ENCODE measurements around the gene KIF22. TPM values are rescaled to one million over a fixed set of nuclear protein-coding genes. Genes with fewer than 3 reads are reported as not detected.

KIF22 gene
- total and polyA plus RNA-seq, 9 of the 15 experiments (the other 6 are each of a cell fraction or from before 2014, with no cell fraction given) = 8.7 to 232 (median 131) TPM

DNA sequence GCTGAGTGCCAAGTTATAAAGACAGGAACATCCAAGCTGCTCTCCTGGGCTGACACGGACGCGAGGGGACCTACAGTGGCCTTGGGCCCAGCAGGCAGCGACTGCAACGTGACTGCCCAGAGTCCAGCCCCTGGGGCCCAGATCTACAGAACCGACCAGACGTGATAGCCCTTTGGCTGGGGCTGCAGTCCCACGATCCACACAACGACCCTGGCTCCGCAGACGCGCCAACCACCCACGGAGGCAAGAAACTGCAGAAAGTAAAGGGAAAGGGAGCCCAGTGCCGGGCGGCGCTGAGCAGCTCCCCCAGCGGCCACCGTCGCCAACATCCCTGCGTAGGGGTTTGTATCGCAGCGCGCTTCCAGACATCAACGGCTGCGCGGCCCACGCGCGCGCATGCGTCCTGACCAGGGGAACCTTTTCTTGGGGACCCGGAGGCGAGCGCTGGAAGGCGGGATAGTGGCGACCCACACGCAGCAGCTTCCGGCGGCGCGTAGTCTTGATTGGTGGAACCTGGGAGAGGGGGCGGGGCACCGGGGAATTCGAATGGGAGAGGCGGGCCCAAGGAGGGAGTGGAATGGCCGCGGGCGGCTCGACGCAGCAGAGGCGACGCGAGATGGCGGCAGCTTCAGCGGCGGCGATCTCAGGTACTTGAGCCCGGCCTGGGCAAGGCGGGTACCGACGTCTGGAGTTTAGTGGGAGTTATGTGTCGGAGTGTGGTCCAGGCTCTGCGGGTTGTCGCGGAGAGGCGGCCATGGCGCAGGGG lies at the start of gene KIF22 (continued):
- TF ChIP-seq, protein P1, sequence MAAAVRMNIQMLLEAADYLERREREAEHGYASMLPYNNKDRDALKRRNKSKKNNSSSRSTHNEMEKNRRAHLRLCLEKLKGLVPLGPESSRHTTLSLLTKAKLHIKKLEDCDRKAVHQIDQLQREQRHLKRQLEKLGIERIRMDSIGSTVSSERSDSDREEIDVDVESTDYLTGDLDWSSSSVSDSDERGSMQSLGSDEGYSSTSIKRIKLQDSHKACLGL (CRISPR knock-in tag; IDR thresholded peaks at IDR 0.05; ENCODE audit: borderline replicate concordance, poor library complexity, severe bottlenecking) = no peak
- TF ChIP-seq ZFP36 (IDR thresholded peaks at IDR 0.05; ENCODE audit: low read depth, low read length, partially characterized antibody) (peak; percentile 2), MITF (IDR thresholded peaks at IDR 0.05) (peak; percentile 40; the same call in 1 of the 2 replicates), SMARCA4 (IDR thresholded peaks at IDR 0.05) (peak; percentile 59; the same call in 1 of the 2 replicates), MYBL2 (IDR thresholded peaks at IDR 0.05; ENCODE audit: low read depth) (peak; percentile 97), MYBL2 (CRISPR knock-in tag; IDR thresholded peaks at IDR 0.05; ENCODE audit: borderline replicate concordance) (peak; percentile 51; the same call in 1 of the 2 replicates), CREBBP (IDR thresholded peaks at IDR 0.05; ENCODE audit: low read depth, low read length) (no peak), SETDB1 (IDR thresholded peaks at IDR 0.05; ENCODE audit: low read length) (no peak), ATF6 (CRISPR knock-in tag; IDR thresholded peaks at IDR 0.05) (peak; percentile 83; the same call in 1 of the 2 replicates), NR1H2 (CRISPR knock-in tag; IDR thresholded peaks at IDR 0.05) (peak; percentile 95; the same call in 1 of the 2 replicates), TOE1 (IDR thresholded peaks at IDR 0.05; ENCODE audit: borderline replicate concordance) (peak; percentile 83), TOE1 (CRISPR knock-in tag; IDR thresholded peaks at IDR 0.05; ENCODE audit: borderline replicate concordance, low read depth) (peak; percentile 55; the same call in 1 of the 2 replicates), KLF13 (tag; IDR thresholded peaks at IDR 0.05; ENCODE audit: borderline replicate concordance, low read depth) (no peak), CREB3L1 (IDR thresholded peaks at IDR 0.05; ENCODE audit: borderline replicate concordance, low read depth) (peak; percentile 59), MAFF (IDR thresholded peaks at IDR 0.05; ENCODE audit: low read length) (no peak), CC2D1A (IDR thresholded peaks at IDR 0.05) (peak; percentile 68), RB1 (IDR thresholded peaks at IDR 0.05; ENCODE audit: low read depth) (peak; percentile 79; the same call in 1 of the 2 replicates)
- TF ChIP-seq, protein P2, sequence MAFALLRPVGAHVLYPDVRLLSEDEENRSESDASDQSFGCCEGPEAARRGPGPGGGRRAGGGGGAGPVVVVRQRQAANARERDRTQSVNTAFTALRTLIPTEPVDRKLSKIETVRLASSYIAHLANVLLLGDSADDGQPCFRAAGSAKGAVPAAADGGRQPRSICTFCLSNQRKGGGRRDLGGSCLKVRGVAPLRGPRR (CRISPR knock-in tag; IDR thresholded peaks at IDR 0.05) = no peak
- TF ChIP-seq, protein P3, sequence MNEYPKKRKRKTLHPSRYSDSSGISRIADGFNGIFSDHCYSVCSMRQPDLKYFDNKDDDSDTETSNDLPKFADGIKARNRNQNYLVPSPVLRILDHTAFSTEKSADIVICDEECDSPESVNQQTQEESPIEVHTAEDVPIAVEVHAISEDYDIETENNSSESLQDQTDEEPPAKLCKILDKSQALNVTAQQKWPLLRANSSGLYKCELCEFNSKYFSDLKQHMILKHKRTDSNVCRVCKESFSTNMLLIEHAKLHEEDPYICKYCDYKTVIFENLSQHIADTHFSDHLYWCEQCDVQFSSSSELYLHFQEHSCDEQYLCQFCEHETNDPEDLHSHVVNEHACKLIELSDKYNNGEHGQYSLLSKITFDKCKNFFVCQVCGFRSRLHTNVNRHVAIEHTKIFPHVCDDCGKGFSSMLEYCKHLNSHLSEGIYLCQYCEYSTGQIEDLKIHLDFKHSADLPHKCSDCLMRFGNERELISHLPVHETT (CRISPR knock-in tag; conservative IDR thresholded peaks at IDR 0.05 in 1 of 2, IDR thresholded peaks at IDR 0.05 in 1 of 2) = peak in 1 of 2 experiments; percentile 93; a peak in 2 of 4 replicates

Measured in K562 (cell line).